AG04450 (cell line): ENCODE data around the gene CNTNAP2. TPM values are rescaled to one million over a fixed set of nuclear protein-coding genes. Genes with fewer than 3 reads are reported as not detected.

Source experiments
- CTCF ChIA-PET: fragments of 300-600, 350-600 bp; formaldehyde crosslinking; extraction: SDS; loops from one replicate; lab custom pipeline; 2022; ENCODE audit warnings: antibody characterized with exemption, inconsistent platforms; lab: Charles Lee
- POLR2A ChIA-PET: fragments of 350-600 bp; formaldehyde crosslinking; extraction: SDS; loops from one replicate; lab custom pipeline; 2021; ENCODE audit warnings: antibody characterized with exemption, inconsistent platforms; lab: Yijun Ruan, JAX
- DNase-seq: peaks from one replicate; pipeline ENCODE4 v3.0.0-alpha.2; 2011; ENCODE audit warnings: low read depth, low spot score
- H3K27ac ChIP-seq: one replicate; pipeline ENCODE4 v1.5.1; 2012; ENCODE audit warnings: low read depth, low read length, control low read depth
- H3K27me3 ChIP-seq: one replicate; pipeline ENCODE4 v1.6.0; 2012; ENCODE audit warnings: low read length; ENCODE audit not compliant: control insufficient read depth, insufficient read depth
- H3K4me3 ChIP-seq: 2 replicates; pipeline ENCODE4 v1.5.1; 2011; ENCODE audit warnings: mild to moderate bottlenecking, low read depth, low read length, control low read depth
- H3K9me3 ChIP-seq: 2 replicates; pipeline ENCODE4 v1.5.1; 2012; ENCODE audit warnings: low read length; ENCODE audit not compliant: control insufficient read depth, insufficient read depth
- CTCF ChIP-seq: IDR thresholded peaks from 2 replicates; pipeline ENCODE4 v1.5.1; 2011; ENCODE audit warnings: low read depth, low read length, control low read depth, inconsistent platforms
- polyA plus RNA-seq: library from polyadenylated mRNA; depleted of rRNA; stranded (reverse); fragments of >200 nt; gene quantifications from 2 replicates; pipeline ENCODE4 v1.2.3, GENCODE V29; 2011

CNTNAP2 gene
- polyA plus RNA-seq, 1 experiment = not detected

GRCh38 chr7:147803606-147804005 is 1687.0 kb downstream of the CNTNAP2 start:
- ChIA-PET CTCF (no interaction called here), POLR2A (no interaction called here)
- no peak overlapping the region for H3K27ac ChIP-seq
- H3K9me3 ChIP-seq = peaks cover 6% of the 10 kb centered on the region
- no peak overlapping the region for H3K4me3 ChIP-seq
- no peak for TF ChIP-seq CTCF
- no peaks in the 10 kb centered on the region for H3K27me3 ChIP-seq
- DNase-seq = no peak

GRCh38 chr7:147804032-147804431 is 1687.4 kb downstream of the CNTNAP2 start:
- TF ChIP-seq CTCF = no peak
- Histone ChIP-seq H3K4me3 (no peak overlapping the region), H3K9me3 (peaks cover 6% of the 10 kb centered on the region), H3K27ac (no peak overlapping the region), H3K27me3 (no peaks in the 10 kb centered on the region)
- no peak for DNase-seq
- ChIA-PET CTCF (no interaction called here), POLR2A (no interaction called here)

DNA sequence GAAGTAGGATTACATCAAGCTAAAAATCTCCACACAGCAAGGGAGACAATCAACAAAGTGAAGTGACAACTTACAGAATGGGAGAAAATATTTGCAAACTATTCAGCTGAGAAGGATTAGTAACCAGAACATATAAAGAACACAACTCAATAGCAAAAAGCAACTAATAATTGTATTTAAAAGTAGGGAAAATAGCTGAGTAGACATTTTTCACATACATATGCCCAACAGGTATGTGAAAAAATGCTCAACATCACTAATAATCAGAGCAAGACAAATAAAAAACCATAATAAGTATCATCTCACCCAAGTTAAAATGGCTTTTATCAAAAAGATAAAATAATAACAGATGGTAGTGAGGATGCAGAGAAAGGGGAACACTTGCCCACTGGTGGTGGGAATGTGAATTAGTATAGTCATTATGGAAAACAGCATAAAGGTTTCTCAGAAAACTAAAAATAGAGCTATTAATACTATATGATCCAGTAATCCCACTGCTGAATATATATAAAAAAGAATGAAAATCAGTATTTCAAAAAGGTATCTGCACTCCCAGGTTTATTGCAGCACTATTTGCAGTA is 1689.5 kb downstream of the CNTNAP2 start:
- CTCF ChIA-PET = no interaction called here
- Histone ChIP-seq H3K9me3 (peaks cover 6% of the 10 kb centered on the region), H3K4me3 (no peak overlapping the region), H3K27me3 (no peaks in the 10 kb centered on the region), H3K27ac (no peak overlapping the region)
- DNase-seq = no peak
- no peak for TF ChIP-seq CTCF
- POLR2A ChIA-PET = no interaction called here

DNA sequence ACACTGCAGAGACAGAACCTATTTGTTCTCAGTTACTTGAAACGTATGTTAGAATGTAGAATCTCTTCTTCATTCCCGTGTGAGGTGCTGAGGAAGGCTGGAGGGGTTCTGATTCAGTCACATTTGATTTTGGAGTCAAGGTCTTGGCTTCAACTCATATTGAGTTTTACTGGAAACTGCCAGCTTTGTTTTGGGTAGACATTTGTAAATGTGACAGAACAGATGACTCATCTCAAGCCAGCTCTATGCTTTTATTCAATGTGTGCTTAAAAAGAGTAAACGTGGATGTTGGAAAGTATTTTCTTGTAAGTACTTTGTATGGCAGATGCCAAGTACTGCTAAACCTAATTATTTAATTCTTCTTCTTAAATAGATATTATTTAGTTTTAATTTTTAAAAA is 1693.2 kb downstream of the CNTNAP2 start:
- CTCF ChIA-PET = no interaction called here
- H3K4me3 ChIP-seq = no peak overlapping the region
- POLR2A ChIA-PET = interaction anchor here (0.6 kb wide), 1 partner anchor 737 kb away, joined by 6 read pairs; no protein-coding TSS in a partner anchor

GRCh38 chr7:147810269-147810668 is 1693.7 kb downstream of the CNTNAP2 start:
- H3K27ac ChIP-seq = no peak overlapping the region
- DNase-seq = no peak
- ChIA-PET CTCF (no interaction called here), POLR2A (no interaction called here)
- no peak for TF ChIP-seq CTCF
- no peaks in the 10 kb centered on the region for H3K9me3 ChIP-seq
- H3K4me3 ChIP-seq = no peak overlapping the region
- H3K27me3 ChIP-seq = no peaks in the 10 kb centered on the region

More for the DNA sequence above, 1693.2 kb downstream of the CNTNAP2 start:
- DNase-seq = no peak
- H3K9me3 ChIP-seq = no peaks in the 10 kb centered on the region; the same call in 1 of the 2 replicates
- H3K27me3 ChIP-seq = no peaks in the 10 kb centered on the region
- no peak for TF ChIP-seq CTCF
- H3K27ac ChIP-seq = no peak overlapping the region
